A172 (cell line): ENCODE results near the gene PSTPIP1. TPM values are rescaled to one million over a fixed set of nuclear protein-coding genes. Genes with fewer than 3 reads are reported as not detected.
A peak's percentile ranks its signal among the peaks of the same experiment; 100 is the strongest.

Source experiments
- DNase-seq: peaks from one replicate; pipeline ENCODE4 v3.0.0-alpha.2; 2015; ENCODE audit warnings: low spot score
- total RNA-seq: library from RNA; depleted of rRNA; stranded (reverse); fragments of >200 nt; shearing (Covaris generic); gene quantifications from 2 replicates; pipeline ENCODE4 v1.2.3, GENCODE V29; 2014

PSTPIP1 gene
- total RNA-seq, 1 experiment from 2014 or later: 0.33 TPM

- DNase-seq: no peak
These were observed 3.8 kb downstream of the PSTPIP1 start for GRCh38 chr15:76998663-76999285.

GRCh38 chr15:76999996-77000395, 5.1 kb downstream of the PSTPIP1 start:
- no peak for DNase-seq

GRCh38 chr15:77001351-77001750, 6.4 kb downstream of the PSTPIP1 start:
- no peak for DNase-seq

DNA sequence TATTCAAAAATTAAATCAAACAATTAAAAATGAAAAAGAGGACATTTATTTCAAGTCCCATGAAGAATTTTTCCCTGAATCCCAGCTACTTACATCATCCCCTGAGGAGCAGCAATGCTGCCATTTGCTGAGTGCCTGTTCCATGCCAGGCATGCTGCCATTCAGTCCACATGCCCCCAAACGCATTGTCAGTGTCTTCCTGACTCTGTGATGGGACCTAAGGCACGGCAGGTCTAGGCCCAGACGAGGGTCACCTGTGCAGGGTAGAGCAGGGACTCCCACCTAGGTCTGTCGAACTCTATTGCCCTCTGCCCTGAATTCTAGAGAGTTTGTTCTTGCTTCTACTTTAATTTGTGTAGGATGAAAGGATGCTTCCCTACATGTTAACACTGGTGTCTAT, 7.0 kb downstream of the PSTPIP1 start:
- DNase-seq: no peak

- DNase-seq: no peak
These were observed 7.5 kb downstream of the PSTPIP1 start for GRCh38 chr15:77002436-77002835.

- no peak for DNase-seq
These were observed 8.3 kb downstream of the PSTPIP1 start for GRCh38 chr15:77002954-77003912.

DNA sequence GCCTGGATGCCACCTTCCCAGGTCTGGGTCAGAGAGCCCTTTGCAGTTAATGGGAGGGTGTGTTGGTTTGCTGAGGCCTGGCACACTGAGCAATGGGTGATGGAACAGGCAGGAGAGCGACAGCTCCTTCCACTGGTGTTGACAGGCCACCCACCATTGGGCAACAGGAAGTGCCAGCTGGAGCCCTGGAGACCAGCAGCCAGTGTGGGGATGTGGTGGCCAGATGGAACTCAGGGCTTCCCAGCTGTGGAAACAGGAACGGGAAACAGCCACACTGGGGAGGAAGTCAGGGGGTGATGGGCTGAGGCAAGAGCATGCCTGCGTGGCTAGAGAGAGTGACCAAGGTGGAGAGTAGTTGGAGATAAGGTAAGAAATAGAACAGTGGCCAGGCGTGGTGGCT, 9.3 kb downstream of the PSTPIP1 start:
- DNase-seq: no peak

DNA sequence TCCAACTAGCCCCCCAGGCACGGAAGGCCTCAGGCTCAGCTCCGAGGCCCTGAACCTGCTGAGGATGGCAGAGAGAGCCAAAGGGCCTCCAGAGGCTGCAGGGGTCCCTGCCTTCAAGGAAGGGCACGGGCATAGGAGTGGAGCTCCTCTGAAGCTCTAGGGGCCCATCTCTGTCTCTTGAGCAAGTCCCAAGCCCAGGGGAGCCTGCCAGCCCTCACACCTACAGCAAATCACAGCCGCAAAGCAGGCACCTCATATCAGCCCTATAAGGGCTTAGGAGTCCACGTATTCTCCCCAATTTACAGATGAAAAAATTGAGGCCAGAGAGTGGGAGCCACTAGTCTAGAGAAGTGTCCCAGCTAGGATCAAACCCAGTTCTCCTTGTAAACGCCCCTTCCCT, 14.2 kb downstream of the PSTPIP1 start:
- DNase-seq: no peak

DNA sequence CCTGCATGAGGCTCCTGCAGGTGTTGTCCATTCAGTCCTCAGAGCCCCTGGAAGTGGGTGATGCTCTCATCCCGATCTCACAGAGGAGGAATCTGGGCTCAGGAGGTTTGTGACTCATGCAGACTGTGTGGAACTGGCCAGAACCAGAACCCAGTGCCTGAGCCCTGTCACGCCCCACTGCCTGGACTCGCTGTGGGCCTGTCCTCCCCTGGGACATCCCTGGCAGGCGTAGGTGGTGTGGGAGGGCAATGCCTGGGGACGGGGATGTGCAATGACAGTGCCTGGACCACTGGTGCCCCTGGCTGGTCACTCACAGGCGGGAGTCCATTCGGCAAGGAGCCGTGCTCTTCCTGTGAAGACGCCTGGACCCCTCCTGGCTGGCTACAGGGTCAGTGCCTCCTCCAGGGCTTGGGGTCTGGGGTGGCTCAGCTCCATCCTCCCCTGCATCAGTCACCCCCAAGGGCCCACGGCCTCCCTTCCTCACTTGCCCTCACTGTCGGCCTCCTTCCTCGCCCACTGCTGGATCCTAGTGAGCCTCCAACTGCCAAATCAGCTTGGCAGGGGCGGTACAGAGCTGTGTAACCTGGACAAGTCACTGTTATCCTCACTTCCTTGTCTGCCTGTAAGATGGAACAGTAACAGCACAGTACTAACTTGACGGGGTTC, 14.9 kb downstream of the PSTPIP1 start:
- DNase-seq: peak; percentile 33

- DNase-seq: no peak
These were observed 15.4 kb downstream of the PSTPIP1 start for GRCh38 chr15:77010312-77010686.

DNA sequence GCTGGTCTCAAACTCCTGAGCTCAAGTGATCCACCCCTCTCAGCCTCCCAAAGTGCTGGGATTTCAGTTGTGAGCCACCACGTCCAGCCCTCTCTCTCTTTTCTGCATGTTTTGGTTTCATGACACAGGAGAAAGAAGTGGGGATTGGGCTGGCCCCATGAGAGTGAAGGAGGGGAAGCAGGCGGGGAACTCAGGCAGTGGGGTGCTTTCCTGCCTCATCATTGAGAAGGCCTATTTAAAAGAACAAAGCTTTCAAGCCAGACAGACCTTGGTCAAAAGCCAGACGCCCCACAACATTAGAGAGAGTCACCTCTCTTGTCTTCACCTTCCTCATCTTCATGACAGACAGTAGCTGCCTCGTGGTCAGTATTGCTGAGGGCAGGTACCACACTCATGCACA, 15.9 kb downstream of the PSTPIP1 start:
- DNase-seq: no peak

DNA sequence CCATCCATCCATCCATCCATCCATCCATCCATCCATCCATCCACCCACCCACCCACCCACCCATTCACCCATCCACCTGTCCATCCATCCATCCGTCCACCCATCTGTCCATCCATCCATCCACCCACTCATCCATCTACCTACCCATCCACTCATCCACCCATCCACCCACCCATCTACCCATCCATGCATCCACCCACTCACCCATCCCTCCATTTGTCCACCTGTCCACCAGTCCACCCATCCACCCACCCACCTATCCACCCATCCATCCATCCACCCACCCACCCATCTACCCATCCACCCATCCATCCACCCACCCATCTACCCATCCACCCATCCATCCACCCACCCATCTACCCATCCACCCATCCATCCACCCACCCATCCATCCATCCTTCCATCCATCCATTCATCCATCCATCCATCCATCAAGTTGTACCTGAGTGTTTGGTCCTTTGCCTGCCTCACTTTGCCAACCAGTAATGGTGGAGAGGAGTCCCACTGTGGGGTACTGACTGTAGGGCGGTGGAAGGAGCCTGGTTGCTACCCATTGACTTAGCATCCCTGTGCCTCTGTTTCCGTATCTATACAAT, 17.3 kb downstream of the PSTPIP1 start:
- no peak for DNase-seq

GRCh38 chr15:77012868-77013267, 17.9 kb downstream of the PSTPIP1 start:
- DNase-seq: no peak

DNA sequence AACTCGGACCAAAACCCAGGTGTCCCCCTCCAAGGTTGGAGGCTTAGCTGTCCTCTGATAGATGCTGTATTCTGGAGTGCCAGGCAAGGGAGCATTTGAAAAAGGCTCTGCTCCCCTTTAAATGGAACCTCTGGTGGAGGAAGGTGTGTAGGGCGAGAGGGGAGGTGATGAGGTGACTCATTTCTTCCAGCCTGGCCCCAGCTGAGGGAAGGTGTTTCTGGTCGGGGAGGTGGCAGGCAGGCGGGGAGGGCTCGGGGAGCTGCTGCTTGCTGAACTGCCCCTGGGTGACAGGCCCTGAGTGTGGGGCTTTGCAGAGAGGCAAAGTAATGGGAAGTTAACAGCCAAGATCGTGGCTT, 18.8 kb downstream of the PSTPIP1 start:
- DNase-seq: no peak

GRCh38 chr15:77014132-77015081, 19.5 kb downstream of the PSTPIP1 start:
- no peak for DNase-seq

GRCh38 chr15:77015646-77016320, 20.9 kb downstream of the PSTPIP1 start:
- DNase-seq: no peak

GRCh38 chr15:77016321-77016695, 21.4 kb downstream of the PSTPIP1 start:
- no peak for DNase-seq

GRCh38 chr15:77017091-77017660, 22.2 kb downstream of the PSTPIP1 start:
- no peak for DNase-seq

- no peak for DNase-seq
These were observed 23.1 kb downstream of the PSTPIP1 start for GRCh38 chr15:77017761-77018720.
